Measurements from ENCODE around the gene IDH1.
"Not testable (repeated sequence)": the region's sequence is repeated elsewhere in the genome, so short reads cannot be mapped to it uniquely, and the experiment has no call there.

The IDH1 gene

DNA sequence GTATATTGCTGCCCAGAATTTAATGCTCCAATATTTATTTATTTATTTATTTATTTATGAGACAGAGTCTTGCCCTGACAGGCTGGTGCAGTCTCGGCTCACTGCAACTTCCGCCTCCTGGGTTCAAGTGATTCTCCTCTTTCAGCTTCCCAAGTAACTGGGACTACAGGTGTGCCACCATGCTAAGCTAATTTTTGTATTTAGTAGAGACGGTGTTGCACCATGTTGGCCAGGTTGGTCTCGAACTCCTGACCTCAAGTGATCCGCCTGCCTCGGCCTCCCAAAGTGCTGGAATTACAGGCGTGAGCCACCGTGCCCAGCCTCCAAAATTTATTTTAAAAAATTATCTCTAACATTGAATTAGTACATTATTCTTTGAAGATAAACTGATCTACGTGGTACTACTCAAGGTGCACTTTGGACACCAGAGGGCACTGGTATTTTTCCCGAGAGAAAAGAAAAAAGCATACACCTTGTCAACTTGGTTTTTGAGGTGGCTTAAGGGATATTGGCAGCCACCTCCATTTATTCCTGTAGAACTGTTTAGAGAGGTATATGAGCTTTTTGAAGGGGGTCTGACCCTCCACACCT is 1.4 kb upstream of the IDH1 start:
- peak; percentile 2 for DNase-seq

DNA sequence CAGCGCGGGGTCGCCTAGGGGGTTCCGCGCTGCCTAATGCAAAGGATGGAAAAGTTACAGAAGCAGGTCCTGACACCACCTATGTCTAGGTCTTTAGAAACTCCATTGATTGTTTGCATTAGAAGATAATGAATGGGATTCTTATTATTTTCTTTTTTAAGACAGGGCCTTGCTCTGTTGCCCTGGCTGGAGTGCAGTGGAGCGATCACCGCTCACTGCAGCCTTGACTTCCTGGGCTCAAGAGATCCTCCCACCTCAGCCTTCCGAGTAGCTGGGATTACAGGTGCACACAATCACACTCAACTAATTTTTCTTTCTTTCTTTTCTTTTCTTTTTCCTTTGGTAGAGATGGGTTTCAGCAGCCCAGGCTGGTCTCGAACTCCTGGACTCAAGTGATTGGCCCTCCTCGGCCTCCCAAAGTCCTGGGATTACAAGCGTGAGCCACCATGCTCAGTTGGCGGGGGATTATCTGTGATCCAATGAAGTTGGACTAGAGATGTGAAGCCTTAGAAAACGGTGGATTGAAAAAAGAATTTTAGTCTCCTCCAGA is 761 bp upstream of the IDH1 start:
- no peak for DNase-seq

DNA sequence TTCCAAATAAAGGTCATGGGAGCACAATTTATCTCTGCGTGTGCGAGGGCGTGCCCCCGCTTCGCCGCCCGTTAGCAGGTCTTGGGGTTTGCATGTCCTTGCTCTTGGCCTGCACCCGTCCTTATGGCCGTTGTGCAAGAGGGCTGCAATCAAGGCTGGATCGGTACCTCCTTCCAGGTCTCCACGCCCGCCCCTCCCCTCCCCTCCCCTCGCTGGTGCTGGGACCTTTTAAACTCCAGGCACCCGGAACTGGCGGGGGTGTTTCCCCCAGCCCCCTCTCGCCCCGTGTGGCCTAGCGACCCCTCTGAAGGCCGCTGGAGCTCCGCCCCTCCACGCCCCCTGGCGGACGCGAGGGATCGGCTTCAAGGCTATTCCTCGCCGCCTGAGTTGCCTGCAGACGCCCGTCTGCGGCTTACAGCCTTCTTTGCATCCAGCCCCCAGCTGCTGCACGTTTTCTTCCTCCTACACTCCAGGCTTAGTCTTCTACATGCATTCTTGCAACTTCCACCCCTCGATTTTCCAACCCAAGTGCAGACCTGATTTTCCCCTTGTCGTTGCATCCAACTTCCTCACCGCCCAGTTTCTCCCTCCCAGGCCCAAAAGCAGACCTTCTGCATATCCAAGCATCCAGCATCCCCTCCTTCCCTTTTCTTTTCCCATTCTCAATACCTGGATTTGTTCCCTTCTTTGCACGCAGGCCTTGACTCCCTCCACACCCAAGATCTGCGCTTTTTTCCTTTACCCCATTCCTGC is 577 bp downstream of the IDH1 start:
- peak; percentile 79 for DNase-seq

DNA sequence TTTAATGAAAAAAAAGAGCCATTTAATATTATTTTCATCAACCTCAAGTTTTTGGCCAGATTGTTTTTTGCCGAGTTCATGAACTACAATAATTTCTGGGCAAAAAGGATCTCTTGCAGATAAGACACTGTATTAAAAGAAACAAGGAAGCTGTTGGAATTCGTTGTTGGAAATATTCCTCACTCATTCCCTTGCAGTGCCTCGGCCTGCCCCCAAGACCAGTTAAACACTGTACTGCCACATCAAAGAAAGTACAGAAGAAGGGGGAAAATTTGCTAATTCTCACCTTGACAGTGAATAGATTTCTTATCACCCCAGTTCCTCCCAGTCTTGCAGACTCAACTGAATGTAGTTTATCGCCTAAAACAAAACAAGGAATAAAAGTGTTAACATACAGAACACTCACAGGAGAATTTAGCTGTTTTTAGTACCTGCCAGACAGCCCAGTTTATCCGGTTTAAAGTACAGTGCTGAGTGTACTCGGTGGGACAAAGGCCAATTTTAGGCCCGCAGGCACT is 1.2 kb downstream of the IDH1 start:
- DNase-seq = no peak

DNA sequence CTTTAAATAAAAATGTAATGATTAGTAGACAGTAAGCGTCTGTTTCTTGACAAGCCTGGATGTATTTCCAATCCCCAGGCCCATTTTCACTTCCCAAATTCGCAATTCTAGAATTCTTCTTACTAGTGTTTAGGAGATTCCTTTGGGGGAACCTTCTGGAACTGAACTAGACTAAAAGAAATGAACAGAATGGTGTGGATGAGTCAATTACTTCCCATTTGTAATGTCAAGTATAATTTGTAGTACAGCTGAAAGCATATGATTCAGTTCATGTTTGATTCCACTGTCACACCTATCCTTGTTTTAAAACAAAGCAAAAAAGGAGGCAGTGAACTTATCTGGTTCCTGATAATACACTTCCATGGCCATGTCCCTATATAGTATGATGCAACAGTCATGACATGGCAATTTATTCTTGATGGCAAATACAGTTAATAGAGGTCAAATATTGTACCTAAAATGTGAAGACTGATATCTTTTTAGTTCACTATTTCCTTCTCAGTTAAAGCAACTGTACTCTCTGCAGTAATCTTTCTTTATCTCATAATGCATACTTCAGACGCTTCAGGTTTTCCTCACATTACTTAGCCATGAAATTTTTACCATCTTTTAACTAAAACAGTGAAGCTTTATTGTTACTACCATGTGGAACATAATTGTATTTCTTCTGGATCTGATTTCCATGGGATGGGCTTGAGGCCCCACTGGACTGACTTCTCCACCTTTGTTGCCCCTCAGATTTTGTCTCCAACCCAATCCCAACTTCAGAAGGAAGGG is 2.0 kb downstream of the IDH1 start:
- no peak for DNase-seq

DNA sequence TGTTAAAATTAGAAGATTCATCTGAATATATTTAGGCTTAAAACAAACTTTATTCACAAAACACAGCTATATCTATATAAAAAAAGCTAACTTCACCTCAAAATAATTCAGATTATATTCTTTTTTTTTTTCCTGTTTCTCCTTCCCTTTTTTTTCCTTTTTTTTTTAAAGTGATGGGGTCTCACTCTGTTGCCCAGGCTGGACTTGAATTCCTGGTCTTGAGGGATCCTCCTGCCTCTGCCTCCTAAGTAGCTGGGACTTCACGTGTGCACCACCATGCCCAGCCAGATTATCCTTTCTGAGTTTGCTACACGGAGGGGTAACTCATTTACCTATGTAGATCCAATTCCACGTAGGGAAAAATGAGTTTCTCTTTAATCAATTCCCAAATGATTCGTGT is 3.8 kb downstream of the IDH1 start:
- no peak for DNase-seq

DNA sequence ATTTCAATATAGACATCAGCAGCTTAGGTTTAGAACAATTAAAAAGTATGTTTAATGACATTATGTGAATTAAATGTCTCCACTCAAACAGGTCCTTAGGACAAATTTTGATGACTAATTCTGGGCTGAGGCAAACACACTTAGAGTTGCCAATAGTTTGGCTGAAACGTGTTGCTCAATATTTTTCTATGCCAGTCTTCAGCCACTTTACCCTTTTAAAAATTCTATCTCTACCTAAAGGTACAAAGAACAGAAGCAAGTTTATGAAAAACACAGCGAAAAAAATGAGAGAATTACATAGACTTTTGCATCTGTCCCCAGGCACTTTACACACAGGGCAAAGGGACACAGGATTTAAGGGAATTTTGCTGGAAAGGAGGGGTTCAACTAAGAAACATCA is 4.5 kb downstream of the IDH1 start:
- DNase-seq = no peak

DNA sequence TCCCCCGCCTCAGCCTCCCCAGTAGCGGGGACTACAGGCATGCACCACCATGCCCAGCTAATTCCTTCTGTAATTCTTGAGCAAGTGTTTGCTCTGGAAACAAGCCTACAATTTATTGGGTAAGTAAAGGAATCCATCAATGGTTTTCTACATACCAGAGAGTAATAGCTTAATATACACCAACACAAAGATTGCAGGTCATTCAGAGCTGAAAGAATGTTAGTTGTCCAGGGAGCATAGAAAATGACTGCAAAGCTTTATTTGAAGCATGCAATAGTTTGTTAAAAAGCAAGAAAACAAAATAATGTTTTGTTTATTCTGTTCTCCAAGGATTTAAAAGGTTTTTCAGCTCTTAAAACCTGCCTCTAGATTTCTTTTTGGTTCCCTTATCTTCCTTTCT is 5.6 kb downstream of the IDH1 start:
- no peak for DNase-seq

DNA sequence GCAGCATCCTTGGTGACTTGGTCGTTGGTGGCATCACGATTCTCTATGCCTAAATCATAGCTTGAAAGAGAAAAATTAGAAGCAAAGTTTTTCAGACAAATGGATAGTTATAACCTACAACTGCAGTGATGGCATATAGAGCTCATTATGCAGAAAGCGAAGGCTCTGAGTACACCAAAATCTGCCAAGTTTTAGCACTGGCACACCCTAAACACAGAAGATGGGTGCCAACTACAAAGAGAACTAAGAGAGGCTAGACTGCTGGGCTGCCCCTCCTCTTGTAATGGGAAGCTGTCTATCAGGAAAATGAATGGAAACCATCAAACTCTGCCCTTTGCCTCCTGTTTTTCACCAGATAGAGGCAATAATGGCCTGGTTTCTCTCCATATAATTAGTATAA is 6.3 kb downstream of the IDH1 start:
- DNase-seq = no peak

DNA sequence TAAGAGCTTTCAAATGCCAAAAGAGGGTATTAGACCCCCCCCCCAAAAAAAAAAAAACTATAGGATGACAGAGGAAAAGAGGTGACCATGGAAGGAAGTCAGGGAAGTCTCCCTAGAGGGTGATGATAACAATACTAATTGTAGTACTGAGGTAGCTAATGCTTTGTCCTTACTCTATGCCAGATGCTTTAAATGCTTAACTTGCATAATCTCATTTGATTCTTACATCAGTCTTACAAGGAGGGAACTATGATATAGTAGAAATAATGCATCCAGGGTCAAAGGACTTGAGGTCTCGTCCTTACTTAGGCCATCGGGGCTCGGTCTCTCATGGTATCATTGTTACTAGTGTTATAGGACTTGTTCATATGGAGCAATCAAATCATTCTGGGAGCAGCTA is 9.1 kb downstream of the IDH1 start:
- DNase-seq = no peak

DNA sequence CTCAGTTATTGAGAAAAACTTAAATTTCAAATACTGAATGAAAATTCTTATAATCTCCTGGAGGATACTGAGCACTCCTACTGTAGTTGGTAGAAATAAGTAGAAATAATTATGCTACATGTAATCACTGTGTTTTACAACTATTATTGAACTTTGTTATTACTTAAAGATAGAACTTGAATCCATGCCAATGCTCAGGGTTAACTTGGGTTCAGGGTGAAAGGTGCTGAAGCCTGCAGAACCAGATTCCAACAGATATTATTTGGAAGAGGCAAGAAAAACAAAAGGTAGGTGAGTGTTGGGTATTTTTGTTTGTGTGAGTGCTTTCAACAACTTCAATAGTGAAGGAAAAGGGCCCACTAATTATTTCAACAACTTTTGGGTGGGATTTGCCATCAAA is 10.4 kb downstream of the IDH1 start:
- no peak for DNase-seq

DNA sequence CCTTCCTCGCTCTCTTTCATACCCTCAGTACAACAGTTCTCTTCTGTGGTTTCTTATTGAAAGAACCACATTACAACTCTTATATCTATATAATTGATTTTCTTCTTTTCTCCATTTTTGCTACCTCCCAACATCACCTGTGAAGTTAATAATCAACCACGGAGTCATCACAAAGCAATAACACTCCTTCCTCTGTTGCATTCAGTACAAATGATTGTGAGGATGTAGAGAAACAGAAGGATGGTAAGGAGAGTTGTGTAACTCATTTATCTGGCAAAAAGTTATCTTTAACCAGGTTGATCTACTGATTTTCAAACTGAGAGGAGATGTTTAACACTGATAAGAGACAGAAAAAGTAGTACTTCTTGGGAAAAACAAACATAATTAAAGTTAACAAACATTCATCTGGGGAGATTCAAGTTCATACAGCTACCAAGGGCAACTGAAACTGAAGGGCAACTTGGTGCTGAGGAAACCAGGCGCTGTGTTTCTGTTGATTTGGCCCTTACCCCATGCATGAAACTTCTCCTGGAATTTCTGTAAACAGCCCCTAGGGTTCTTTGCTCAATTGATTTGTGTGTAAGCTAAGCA is 14.2 kb downstream of the IDH1 start:
- no peak for DNase-seq

DNA sequence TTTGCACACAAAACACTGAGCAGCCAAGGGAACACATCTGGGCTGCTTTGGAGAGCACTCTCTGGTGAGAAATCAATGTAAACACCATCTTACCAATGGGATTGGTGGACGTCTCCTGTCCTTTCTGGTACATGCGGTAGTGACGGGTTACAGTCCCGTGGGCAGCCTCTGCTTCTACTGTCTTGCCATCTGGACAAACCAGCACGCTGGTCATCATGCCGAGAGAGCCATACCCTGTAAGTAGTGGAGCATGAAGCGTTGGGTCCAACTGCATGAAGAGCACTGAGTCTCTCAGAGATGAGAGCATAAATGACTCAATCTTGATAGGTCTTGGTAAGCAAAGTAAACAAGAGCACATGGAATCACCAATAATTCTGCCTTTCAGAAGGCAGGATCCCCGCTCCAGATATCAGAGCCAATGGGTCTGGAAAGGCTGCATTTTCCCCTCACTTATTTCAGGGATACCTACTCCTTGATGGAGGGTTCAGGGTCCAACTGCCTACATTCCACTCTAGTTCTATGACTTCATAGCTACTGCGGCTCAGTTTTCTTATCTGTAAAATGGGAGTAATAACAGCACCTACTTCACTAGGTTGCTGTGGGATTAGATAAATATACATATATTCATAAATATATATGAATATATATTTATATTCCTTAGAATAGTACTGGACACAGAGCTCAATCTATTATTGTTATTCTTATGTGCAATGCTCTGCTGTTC is 14.9 kb downstream of the IDH1 start:
- DNase-seq = no peak

DNA sequence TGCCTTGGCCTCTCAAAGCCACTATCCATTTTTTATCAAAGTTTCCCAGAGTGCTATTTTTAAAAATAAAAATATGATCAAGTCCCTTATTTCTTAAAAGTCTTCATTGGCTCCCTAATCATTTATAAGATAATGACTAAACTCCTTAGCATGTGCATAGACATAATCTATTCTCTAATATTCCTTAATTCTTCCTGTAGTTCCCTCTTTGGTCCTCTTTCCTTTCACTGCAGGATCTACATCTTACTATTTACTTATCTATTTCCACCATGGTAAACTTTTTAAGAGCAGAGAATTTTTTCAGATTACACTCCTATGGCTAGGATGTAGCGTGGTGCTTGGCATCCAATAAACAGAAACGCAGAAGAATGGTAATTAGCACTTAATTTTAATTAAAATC is 19.0 kb downstream of the IDH1 start:
- DNase-seq = no peak

DNA sequence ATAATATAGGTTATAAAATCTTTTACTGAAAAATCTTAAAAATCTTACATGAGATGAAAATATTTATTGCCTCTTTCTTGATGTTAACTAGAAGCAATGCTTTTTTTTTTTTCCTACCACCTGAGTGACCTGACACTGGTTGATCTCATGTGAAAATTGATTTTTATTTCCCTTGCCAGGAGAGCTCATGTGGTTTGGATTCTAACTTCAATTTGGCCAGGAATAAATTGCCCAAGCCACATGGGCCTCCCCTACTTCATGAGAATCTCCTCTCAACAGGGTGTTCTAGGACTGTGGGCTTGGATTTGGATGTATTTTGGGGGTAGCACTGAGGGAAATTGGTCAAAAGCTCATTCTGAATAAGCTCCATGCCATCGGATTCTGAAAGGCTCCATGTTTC is 20.1 kb downstream of the IDH1 start:
- no peak for DNase-seq

DNA sequence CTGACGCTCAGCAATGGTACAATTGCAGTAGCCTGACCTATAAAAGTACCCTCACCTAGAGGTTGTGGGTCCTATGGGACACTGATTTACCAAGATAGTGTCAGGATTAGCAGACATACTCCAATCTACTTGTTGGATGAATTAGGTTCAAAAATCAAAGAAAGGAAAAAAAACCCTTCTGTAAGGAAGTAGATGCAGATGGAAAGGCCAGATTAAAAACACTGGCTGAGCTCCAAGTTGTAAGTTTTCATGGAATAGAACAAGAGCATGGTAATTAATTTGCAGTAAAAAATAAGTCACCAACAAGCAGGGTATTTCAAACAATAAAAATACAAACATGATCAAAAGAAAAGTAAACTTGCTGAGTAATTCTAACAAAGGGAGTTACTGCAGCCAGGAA is 26.4 kb downstream of the IDH1 start:
- DNase-seq = no peak

DNA sequence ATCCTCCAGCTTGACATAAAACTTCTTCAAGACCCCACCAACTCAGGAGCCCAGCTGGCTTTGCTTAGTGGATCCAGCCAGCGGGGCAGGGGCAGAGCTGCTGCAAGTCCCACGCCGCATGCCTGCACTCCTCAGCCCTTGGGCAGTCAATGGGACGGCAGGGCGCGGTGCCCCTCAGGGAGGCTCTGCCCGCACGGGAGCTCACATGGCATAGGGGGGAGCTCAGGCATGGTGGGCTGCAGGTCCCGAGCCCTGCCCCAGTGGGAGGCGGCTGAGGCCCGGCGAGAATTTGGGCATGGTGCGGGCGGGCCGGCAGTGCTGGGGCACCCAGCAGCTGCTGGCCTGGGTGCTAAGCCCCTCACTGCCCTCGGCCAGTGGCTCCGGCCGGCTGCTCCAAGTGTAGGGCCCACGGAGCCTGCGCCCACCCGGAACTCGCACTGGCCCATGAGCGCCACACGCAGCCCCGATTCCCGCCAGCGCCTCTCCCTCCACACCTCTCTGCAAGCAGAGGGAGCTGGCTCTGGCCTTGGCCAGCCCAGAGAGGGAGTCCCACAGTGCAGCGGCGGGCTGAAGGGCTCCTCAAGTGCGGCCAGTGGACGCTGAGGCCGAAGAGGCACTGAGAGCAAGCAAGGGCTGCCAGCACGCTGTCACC is 27.2 kb downstream of the IDH1 start:
- DNase-seq = no peak

DNA sequence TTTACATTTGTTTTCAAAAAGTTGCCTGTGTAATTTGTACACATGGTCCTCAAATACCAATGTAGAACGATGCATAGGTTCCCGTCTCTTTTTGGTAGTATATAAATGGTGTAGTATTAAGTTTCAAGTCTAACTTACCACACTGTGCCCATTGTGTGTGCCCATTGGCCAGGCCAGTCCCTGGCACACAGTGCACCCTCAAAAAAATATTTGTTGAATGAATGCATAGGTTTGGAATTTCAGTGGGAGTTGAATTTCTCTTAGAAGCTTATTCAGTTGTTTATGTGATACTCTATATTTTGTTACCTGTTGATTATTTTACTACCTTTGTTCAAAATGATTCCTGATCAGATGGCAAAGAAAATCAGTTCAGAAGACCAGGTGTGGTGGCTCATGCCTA is 30.1 kb downstream of the IDH1 start:
- DNase-seq = no peak

DNA sequence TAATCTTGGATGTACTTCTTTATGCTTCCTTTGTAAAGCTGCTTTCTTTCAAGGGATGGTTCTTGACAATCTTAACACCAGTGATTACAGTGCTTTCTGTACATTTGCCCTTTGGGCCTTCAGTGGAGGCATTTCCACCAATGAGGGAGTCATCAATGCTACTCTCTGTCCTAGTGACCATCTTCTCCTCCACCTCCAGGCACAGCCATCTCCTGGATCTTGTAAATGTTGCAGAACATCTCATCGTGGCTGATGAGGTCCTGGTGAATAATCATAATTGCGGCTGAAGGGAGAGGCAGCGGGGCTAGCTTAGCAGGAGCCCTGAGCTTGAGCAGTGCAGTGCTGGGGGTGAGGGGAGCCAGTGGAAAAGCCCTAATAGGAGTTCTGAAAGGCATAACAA is 32.5 kb downstream of the IDH1 start:
- no peak for DNase-seq

DNA sequence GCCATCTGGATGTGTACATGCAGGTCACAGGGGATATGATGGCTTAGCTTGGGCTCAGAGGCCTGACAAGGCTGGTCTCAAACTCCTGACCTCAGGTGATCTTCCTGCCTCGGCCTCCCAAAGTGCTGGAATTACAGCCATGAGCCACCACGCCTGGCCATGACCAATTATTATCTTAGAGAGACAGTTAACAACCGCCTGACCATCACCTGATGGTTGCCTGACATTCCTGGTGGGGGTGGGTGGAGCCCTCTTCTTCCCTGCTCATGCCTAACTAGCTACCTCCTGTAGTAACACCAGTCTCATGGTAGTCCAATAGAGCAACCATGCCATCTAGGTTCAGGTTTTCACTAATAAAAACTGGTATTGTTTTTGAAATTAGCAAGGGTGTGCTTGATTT is 33.0 kb downstream of the IDH1 start:
- not testable (repeated sequence) for DNase-seq

DNA sequence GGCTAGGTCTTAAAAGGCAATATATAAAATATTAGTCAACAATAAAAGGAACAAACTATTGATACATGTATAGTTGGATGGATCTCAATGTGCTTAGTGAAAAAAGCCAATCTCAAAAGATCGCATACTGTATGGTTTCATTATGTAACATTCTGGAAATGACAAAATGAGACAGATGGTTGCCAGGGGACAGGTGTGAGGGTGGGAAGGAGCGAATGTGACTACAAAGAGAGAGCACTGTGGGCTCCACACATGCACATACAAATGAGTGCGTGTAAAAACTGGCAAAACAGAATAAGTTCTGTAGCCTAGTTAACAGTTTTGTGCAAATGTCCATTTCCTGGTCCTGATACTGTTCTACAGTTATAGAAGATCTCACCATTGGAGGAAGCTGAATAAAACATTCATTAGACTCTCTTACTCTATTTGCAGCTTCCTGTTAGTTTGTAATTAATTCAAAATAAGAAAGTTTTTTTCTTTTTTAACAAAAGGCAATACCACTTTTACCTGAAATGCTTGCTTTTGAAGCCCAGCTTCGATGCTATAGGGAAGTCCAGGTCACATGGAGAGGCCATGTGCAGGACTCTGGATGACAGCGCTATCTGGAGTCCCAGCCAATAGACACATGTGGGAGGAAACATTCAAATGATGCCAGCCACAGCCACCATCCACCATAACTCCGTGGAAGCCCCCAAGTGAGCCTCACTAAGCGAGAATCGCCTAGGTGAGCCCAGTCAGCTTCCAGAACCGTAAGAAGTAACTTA is 44.0 kb downstream of the IDH1 start:
- DNase-seq = no peak
